HL-60 (cell line): ENCODE data around the gene PCDHB10.
"Not testable (repeated sequence)": the region's sequence is repeated elsewhere in the genome, so short reads cannot be mapped to it uniquely, and the experiment has no call there.

ENCODE experiments used
- GABPA ChIP-seq: IDR thresholded peaks from 2 replicates; pipeline ENCODE4 v1.6.1; 2012; ENCODE audit warnings: low read depth
- POLR2AphosphoS5 ChIP-seq: IDR thresholded peaks from 2 replicates; pipeline ENCODE4 v1.6.1; 2012; ENCODE audit warnings: low read depth
- REST ChIP-seq: IDR thresholded peaks from 2 replicates; pipeline ENCODE4 v1.6.1; 2012; ENCODE audit warnings: low read depth; ENCODE audit not compliant: insufficient replicate concordance
- SPI1 ChIP-seq: IDR thresholded peaks from 2 replicates; pipeline ENCODE4 v1.6.1; 2012; ENCODE audit warnings: low read depth, mild to moderate bottlenecking, borderline replicate concordance
- TF ChIP-seq, protein P1 (sequence below): IDR thresholded peaks from one replicate; pipeline ENCODE4 v1.5.1; 2011; ENCODE audit warnings: low read length, control low read depth, inconsistent platforms; ENCODE audit not compliant: insufficient read depth

GRCh38 chr5:141214583-141214982 is 22.4 kb downstream of the PCDHB10 start:
- TF ChIP-seq GABPA, POLR2AphosphoS5, SPI1, REST: not testable (repeated sequence)
- TF ChIP-seq, protein P1, sequence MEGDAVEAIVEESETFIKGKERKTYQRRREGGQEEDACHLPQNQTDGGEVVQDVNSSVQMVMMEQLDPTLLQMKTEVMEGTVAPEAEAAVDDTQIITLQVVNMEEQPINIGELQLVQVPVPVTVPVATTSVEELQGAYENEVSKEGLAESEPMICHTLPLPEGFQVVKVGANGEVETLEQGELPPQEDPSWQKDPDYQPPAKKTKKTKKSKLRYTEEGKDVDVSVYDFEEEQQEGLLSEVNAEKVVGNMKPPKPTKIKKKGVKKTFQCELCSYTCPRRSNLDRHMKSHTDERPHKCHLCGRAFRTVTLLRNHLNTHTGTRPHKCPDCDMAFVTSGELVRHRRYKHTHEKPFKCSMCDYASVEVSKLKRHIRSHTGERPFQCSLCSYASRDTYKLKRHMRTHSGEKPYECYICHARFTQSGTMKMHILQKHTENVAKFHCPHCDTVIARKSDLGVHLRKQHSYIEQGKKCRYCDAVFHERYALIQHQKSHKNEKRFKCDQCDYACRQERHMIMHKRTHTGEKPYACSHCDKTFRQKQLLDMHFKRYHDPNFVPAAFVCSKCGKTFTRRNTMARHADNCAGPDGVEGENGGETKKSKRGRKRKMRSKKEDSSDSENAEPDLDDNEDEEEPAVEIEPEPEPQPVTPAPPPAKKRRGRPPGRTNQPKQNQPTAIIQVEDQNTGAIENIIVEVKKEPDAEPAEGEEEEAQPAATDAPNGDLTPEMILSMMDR: not testable (repeated sequence)
